Endothelial cell of umbilical vein (primary cell): ENCODE results near the gene RGL3. TPM values are rescaled to one million over a fixed set of nuclear protein-coding genes. Genes with fewer than 3 reads are reported as not detected.
"Not testable (repeated sequence)": the region's sequence is repeated elsewhere in the genome, so short reads cannot be mapped to it uniquely, and the experiment has no call there.

Source experiments
- BruUV-seq: library from RNA; stranded (reverse); fragments of 400-500 nt; replicated peaks from 2 replicates; lab custom pipeline; 2021; lab: Mats Ljungman, UMichigan
- CTCF ChIA-PET: fragments of 300-600, 350-600 bp; sonication (Branson Sonifier 250); formaldehyde crosslinking; loops from one replicate; lab custom pipeline; 2021; ENCODE audit warnings: antibody characterized with exemption, inconsistent platforms; lab: Charles Lee
- POLR2A ChIA-PET: fragments of 300-600, 350-600 bp; sonication (Branson Sonifier 250); formaldehyde crosslinking; loops from one replicate; lab custom pipeline; 2021; ENCODE audit warnings: antibody characterized with exemption, inconsistent platforms; lab: Charles Lee
- DNase-seq: peaks from one replicate; pipeline ENCODE4 v3.0.0-alpha.2; 2011; ENCODE audit warnings: low read depth, low spot score
- FAIRE-seq: peaks from 2 replicates; lab custom pipeline; 2011; peaks lifted over from hg19 to GRCh38; lab: Jason Lieb, UNC
- H2AFZ ChIP-seq: 2 replicates; pipeline ENCODE4 v1.6.0; 2012; ENCODE audit warnings: low read depth, low read length, control low read depth, inconsistent platforms
- H3K27ac ChIP-seq: 2 replicates; pipeline ENCODE4 v1.5.1; 2011; ENCODE audit warnings: low read depth, mild to moderate bottlenecking, control low read depth, low read length, moderate library complexity; ENCODE audit not compliant: insufficient read depth
- H3K27me3 ChIP-seq, 2 experiments: 2 replicates each; pipeline versions ENCODE4 v1.6.0 to v1.6.1; 2011; ENCODE audit warnings: low read length in 2 of 2, mixed read lengths in 1 of 2; ENCODE audit not compliant: control insufficient read depth in 2 of 2, insufficient read depth in 2 of 2
- H3K36me3 ChIP-seq, 2 experiments: 2 replicates in 1 of 2; 3 replicates in 1 of 2; pipeline ENCODE4 v1.5.1; 2011; ENCODE audit warnings: low read length in 2 of 2, mild to moderate bottlenecking in 1 of 2, moderate library complexity in 1 of 2; ENCODE audit not compliant: control insufficient read depth in 2 of 2, insufficient read depth in 2 of 2; ENCODE audit errors: extremely low read depth in 1 of 2
- H3K4me1 ChIP-seq: 3 replicates; pipeline ENCODE4 v1.5.1; 2011; ENCODE audit warnings: mild to moderate bottlenecking, low read length; ENCODE audit not compliant: control insufficient read depth, insufficient read depth; ENCODE audit errors: extremely low read depth
- H3K4me2 ChIP-seq: 2 replicates; pipeline ENCODE4 v1.6.1; 2011; ENCODE audit warnings: low read length, control low read depth, mixed read lengths; ENCODE audit not compliant: insufficient read depth
- H3K4me3 ChIP-seq, 3 experiments: fragments of 200-600 bp in 1 of 3; sonication (generic), shearing (Covaris generic) in 1 of 3; replicated peaks in 1 of 3; 2 replicates each; pipeline ENCODE4 v1.5.1; 2011 to 2016; ENCODE audit warnings: control low read depth in 3 of 3, low read length in 3 of 3, mild to moderate bottlenecking in 2 of 3, inconsistent platforms in 1 of 3, low read depth in 1 of 3, moderate library complexity in 1 of 3; ENCODE audit not compliant: insufficient read depth in 1 of 3
- H3K79me2 ChIP-seq: 2 replicates; pipeline ENCODE4 v1.6.0; 2012; ENCODE audit warnings: low read length, inconsistent platforms; ENCODE audit not compliant: control insufficient read depth, insufficient read depth
- H3K9ac ChIP-seq: replicated peaks from 2 replicates; pipeline ENCODE3; 2011; ENCODE audit warnings: low read length, control low read depth; ENCODE audit not compliant: insufficient read depth; ENCODE audit errors: extremely low read depth
- H3K9me1 ChIP-seq: replicated peaks from 3 replicates; pipeline ENCODE4 v1.6.0; 2011; ENCODE audit warnings: mild to moderate bottlenecking, low read length; ENCODE audit not compliant: control insufficient read depth, insufficient read depth; ENCODE audit errors: extremely low read depth
- H3K9me3 ChIP-seq: replicated peaks from 2 replicates; pipeline ENCODE4 v1.5.1; 2012; ENCODE audit warnings: low read length, inconsistent platforms; ENCODE audit not compliant: control insufficient read depth, insufficient read depth
- H4K20me1 ChIP-seq: replicated peaks from 2 replicates; pipeline ENCODE3; 2011; ENCODE audit warnings: mild to moderate bottlenecking, low read length; ENCODE audit not compliant: control insufficient read depth, insufficient read depth; ENCODE audit errors: extremely low read depth
- EZH2 ChIP-seq: IDR thresholded peaks from 2 replicates; pipeline ENCODE4 v1.6.1; 2012; ENCODE audit warnings: borderline replicate concordance, low read depth, mild to moderate bottlenecking, moderate library complexity, low read length, inconsistent platforms; ENCODE audit not compliant: severe bottlenecking
- FOS ChIP-seq: IDR thresholded peaks from 2 replicates; pipeline ENCODE4 v1.6.1; 2011; ENCODE audit warnings: mild to moderate bottlenecking, low read length, moderate library complexity, borderline replicate concordance; ENCODE audit not compliant: insufficient read depth
- GATA2 ChIP-seq: IDR thresholded peaks from 2 replicates; pipeline ENCODE4 v1.7.0; 2011; ENCODE audit warnings: low read depth, mild to moderate bottlenecking, moderate library complexity, mixed read lengths, low read length; ENCODE audit not compliant: insufficient read length, insufficient read depth
- JUN ChIP-seq: IDR thresholded peaks from 2 replicates; pipeline ENCODE4 v1.6.1; 2011; ENCODE audit warnings: borderline replicate concordance, low read depth; ENCODE audit not compliant: insufficient read length, insufficient read depth
- MYC ChIP-seq: IDR thresholded peaks from one replicate; pipeline ENCODE4 v1.6.1; 2011; ENCODE audit warnings: mild to moderate bottlenecking, low read depth, low read length
- POLR2A ChIP-seq: IDR thresholded peaks from 2 replicates; pipeline ENCODE4 v1.6.1; 2012; ENCODE audit warnings: low read depth, mild to moderate bottlenecking, control low read depth, low read length
- POLR2AphosphoS5 ChIP-seq: IDR thresholded peaks from 2 replicates; pipeline ENCODE4 v1.6.1; 2012; ENCODE audit warnings: low read depth, mild to moderate bottlenecking, control low read depth, low read length, moderate library complexity; ENCODE audit not compliant: insufficient read depth
- dilution Hi-C: fragments of 300-500 bp; cut with MboI; formaldehyde crosslinking; loops from one replicate; pipeline ENCODE4 v1.15.0; 2019; ENCODE audit warnings: low sequenced_read_pairs; ENCODE audit not compliant: extremely low pct_ligation_motif_present
- intact Hi-C: fragments of 100-400 bp; cut with micrococcal nuclease; formaldehyde crosslinking; loops from one replicate; pipeline ENCODE4 v1.10.0; 2022
- polyA plus RNA-seq, 4 experiments: library from polyadenylated mRNA; depleted of rRNA in 3 of 4; stranded (reverse) in 3 of 4; unstranded in 1 of 4; fragments of >200 nt; gene quantifications; 2 replicates each; pipeline versions ENCODE4 v1.2.1 to v1.2.3, GENCODE V29; 2011 to 2012; ENCODE audit warnings: missing spikeins in 1 of 4
- total RNA-seq: library from RNA; stranded (reverse); gene quantifications from 2 replicates; pipeline ENCODE4 v1.2.3, GENCODE V29; 2021
- TF ChIP-seq, protein P1 (sequence below): IDR thresholded peaks from 2 replicates; pipeline ENCODE4 v1.6.1; 2011; ENCODE audit not compliant: insufficient read depth, insufficient read length
- TF ChIP-seq, protein P2 (sequence below), 2 donors: IDR thresholded peaks; 1 replicate in 1 of 2; 2 replicates in 1 of 2; pipeline ENCODE4 v1.5.1; 2011; ENCODE audit warnings: low read length in 2 of 2, mild to moderate bottlenecking in 2 of 2, moderate library complexity in 2 of 2, control low read depth in 1 of 2, inconsistent platforms in 1 of 2, low read depth in 1 of 2; ENCODE audit not compliant: insufficient read depth in 1 of 2; ENCODE audit errors: extremely low read depth in 1 of 2

Gene RGL3
- total and polyA plus RNA-seq, 2 donors (not counting 3 experiments of a cell fraction or from before 2014, with no cell fraction given) = 0.23 to 5.2 TPM

DNA sequence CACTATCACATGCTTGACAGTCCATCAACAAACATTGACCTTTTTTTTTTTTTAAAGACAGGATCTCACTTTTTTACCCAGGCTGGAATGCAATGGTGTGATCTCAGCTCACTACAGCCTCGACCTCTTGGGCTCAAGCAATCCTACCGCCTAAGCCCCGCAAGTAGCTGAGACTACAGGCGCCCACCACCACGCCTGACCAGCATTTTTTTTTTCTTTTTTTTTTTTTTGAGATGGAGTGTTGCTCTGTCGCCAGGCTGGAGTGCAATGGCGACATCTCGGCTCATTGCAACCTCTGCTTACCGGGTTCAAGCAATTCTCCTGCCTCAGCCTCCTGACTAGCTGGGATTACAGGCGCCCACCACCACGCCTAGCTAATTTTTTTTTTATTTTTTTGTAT lies 39.8 kb upstream of the RGL3 start:
- H3K4me2 ChIP-seq, H3K4me1 ChIP-seq, intact Hi-C loops, FAIRE-seq, H3K36me3 ChIP-seq, H4K20me1 ChIP-seq, dilution Hi-C loops, DNase-seq, H2AFZ ChIP-seq, H3K27ac ChIP-seq, H3K27me3 ChIP-seq, H3K9ac ChIP-seq, BruUV-seq, H3K9me3 ChIP-seq, H3K9me1 ChIP-seq, H3K4me3 ChIP-seq, POLR2A ChIA-PET, H3K79me2 ChIP-seq: not testable (repeated sequence)
- CTCF ChIA-PET = interaction anchor here (0.6 to 1.6 kb wide), 3 partner anchors 24 to 53 kb away, joined by 3 to 8 read pairs (median 3); no protein-coding TSS in a partner anchor

DNA sequence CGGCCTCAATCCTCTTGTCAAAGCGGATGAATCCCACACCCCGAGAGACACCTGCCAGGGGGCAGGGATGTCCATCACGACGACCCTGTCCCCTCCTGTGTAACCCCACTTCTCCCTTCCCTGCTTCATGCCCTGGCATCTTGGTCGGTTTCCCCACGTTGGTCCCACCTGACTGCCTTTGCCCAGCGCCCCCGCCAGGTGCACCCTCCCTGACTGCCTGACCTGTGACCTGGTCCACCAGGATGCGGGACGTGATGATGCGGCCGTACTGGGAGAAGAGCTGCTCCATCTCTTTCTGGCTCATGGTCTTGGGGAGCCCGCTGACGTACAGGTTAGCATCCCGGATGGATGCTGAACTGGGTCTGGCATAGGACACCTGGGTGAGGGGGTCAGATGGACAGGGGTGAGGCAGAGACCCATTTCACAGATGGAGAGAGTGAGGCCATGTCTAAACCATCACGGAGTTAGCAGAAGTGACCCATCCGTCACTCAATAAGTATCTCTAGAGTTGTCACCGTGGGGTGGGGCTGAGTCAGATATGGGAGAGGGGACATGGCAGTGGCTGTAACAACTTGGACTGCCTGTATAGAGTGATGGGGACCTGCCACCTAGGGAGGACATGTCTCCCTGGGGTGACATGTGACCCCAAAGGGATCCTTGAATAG lies 39.3 kb upstream of the RGL3 start:
- Histone ChIP-seq H3K9me1 (no peaks in the 10 kb centered on the region), H3K36me3 (no peaks in the 10 kb centered on the region), H3K9me3 (no peaks in the 10 kb centered on the region), H3K9ac (no peak overlapping the region), H3K4me2 (no peak overlapping the region), H2AFZ (no peak overlapping the region), H3K4me1 (no peaks in the 10 kb centered on the region), H3K27ac (no peak overlapping the region), H4K20me1 (no peaks in the 10 kb centered on the region), H3K79me2 (no peaks in the 10 kb centered on the region), H3K27me3 (no peaks in the 10 kb centered on the region), H3K4me3 (no peak overlapping the region)
- CTCF ChIA-PET = interaction anchor here (1.6 kb wide), 1 partner anchor 24 kb away, joined by 8 read pairs; no protein-coding TSS in a partner anchor
- DNase-seq = no peak
- POLR2A ChIA-PET = no interaction called here
- intact Hi-C loops = no loop called here
- FAIRE-seq = no peak
- BruUV-seq = no TSS peak
- TF ChIP-seq GATA2 (no peak), POLR2A (no peak), POLR2AphosphoS5 (no peak), MYC (no peak), JUN (no peak), EZH2 (no peak), FOS (no peak)
- TF ChIP-seq, protein P1, sequence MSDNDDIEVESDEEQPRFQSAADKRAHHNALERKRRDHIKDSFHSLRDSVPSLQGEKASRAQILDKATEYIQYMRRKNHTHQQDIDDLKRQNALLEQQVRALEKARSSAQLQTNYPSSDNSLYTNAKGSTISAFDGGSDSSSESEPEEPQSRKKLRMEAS = no peak
- TF ChIP-seq, protein P2, sequence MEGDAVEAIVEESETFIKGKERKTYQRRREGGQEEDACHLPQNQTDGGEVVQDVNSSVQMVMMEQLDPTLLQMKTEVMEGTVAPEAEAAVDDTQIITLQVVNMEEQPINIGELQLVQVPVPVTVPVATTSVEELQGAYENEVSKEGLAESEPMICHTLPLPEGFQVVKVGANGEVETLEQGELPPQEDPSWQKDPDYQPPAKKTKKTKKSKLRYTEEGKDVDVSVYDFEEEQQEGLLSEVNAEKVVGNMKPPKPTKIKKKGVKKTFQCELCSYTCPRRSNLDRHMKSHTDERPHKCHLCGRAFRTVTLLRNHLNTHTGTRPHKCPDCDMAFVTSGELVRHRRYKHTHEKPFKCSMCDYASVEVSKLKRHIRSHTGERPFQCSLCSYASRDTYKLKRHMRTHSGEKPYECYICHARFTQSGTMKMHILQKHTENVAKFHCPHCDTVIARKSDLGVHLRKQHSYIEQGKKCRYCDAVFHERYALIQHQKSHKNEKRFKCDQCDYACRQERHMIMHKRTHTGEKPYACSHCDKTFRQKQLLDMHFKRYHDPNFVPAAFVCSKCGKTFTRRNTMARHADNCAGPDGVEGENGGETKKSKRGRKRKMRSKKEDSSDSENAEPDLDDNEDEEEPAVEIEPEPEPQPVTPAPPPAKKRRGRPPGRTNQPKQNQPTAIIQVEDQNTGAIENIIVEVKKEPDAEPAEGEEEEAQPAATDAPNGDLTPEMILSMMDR (IDR thresholded peaks at IDR 0.05; ENCODE audit: extremely low read depth in 1 of 2, insufficient read depth in 1 of 2, low read depth in 1 of 2, low read length in 2 of 2) = no peak
- dilution Hi-C loops = no loop called here
